Right lobe of liver (tissue), 4 donors: ENCODE data around the gene GABRG2.

Source experiments
- POLR2A ChIP-seq: fragments of 450-650 bp; IDR thresholded peaks from one replicate; pipeline ENCODE4 v1.6.1; 2017; ENCODE audit warnings: antibody characterized with exemption, mild to moderate bottlenecking
- TF ChIP-seq, protein P1 (sequence below), 4 donors: fragments of 200-600 bp in 3 of 4; fragments of 450-650 bp in 1 of 4; IDR thresholded peaks; one replicate each; pipeline versions ENCODE4 v1.5.1 to v1.8.0; 2016 to 2022; ENCODE audit warnings: antibody characterized with exemption in 4 of 4, mild to moderate bottlenecking in 2 of 4
- donor health status: DM: no; HTN: no; CAD: no.
- donor health status: DM: no; HTN: no; CAD: no.
- donor health status: DM: no; HTN: yes; CAD: no.

DNA sequence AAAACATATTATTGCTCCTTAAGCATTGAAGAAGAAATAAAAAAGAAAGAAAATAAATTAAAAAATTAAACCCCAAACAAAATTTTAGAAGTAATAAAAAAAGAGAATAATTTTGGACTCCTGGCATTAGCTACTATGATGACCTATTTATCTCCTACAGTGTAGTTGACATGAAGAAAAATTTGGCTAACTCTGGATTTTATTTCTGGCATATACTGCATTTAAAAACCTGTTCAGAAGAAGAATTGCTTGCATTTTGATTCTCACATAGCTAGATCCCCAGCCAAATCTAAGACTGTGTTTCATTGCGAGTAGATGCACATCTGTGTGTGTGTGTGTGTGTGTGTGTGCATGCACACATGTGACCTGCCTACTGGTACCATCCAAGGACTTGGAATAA is 30.1 kb upstream of the GABRG2 start:
- TF ChIP-seq, protein P1, sequence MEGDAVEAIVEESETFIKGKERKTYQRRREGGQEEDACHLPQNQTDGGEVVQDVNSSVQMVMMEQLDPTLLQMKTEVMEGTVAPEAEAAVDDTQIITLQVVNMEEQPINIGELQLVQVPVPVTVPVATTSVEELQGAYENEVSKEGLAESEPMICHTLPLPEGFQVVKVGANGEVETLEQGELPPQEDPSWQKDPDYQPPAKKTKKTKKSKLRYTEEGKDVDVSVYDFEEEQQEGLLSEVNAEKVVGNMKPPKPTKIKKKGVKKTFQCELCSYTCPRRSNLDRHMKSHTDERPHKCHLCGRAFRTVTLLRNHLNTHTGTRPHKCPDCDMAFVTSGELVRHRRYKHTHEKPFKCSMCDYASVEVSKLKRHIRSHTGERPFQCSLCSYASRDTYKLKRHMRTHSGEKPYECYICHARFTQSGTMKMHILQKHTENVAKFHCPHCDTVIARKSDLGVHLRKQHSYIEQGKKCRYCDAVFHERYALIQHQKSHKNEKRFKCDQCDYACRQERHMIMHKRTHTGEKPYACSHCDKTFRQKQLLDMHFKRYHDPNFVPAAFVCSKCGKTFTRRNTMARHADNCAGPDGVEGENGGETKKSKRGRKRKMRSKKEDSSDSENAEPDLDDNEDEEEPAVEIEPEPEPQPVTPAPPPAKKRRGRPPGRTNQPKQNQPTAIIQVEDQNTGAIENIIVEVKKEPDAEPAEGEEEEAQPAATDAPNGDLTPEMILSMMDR (IDR thresholded peaks at IDR 0.05): no peak
- TF ChIP-seq POLR2A: no peak
